Memory B cell (primary cell): Measurements from ENCODE around the gene TCEAL8.
"Not testable (repeated sequence)": the region's sequence is repeated elsewhere in the genome, so short reads cannot be mapped to it uniquely, and the experiment has no call there.

Source experiments
- ATAC-seq: fragments of 150-1000 bp; cut with Tn5 transposase; 2 replicates; pipeline ENCODE4 v1.10.0; 2021; ENCODE audit warnings: low read depth, mild to moderate bottlenecking, moderate library complexity
- DNase-seq, 2 donors: peaks; one replicate each; pipeline ENCODE4 v3.0.0; 2022; ENCODE audit warnings: low spot score in 2 of 2
- H3K27ac Mint-ChIP-seq: one replicate; pipeline ENCODE4 v1.8.0; 2022; ENCODE audit warnings: mild to moderate bottlenecking, moderate library complexity, mixed read lengths
- H3K27me3 Mint-ChIP-seq: one replicate; pipeline ENCODE4 v1.8.0; 2022; ENCODE audit warnings: mixed read lengths
- H3K36me3 Mint-ChIP-seq: one replicate; pipeline ENCODE4 v1.8.0; 2022; ENCODE audit warnings: mild to moderate bottlenecking, mixed read lengths
- H3K4me1 Mint-ChIP-seq: one replicate; pipeline ENCODE4 v1.8.0; 2022; ENCODE audit warnings: mixed read lengths
- H3K4me3 Mint-ChIP-seq: one replicate; pipeline ENCODE4 v1.8.0; 2022; ENCODE audit warnings: mild to moderate bottlenecking, moderate library complexity, mixed read lengths
- H3K9me3 Mint-ChIP-seq: one replicate; pipeline ENCODE4 v1.8.0; 2022; ENCODE audit warnings: mixed read lengths

Gene TCEAL8

DNA sequence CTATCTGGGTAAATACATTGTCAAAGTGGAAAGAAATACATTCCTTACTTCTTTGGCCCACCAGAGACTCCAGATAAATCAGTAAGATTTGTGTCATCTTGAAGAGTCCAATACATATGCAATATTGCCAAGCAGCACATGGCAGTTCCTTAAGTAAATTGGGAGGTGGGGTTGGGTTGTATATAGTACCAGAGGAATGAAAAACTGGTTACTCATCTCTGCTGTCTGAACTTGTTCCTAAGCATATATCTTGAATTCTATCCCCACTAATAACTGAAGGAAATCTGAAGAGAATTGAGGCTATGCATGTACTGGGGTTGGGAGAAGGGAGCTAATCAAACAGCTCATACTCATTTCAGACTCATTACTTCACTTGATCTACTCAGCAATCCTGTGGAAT, 14.8 kb downstream of the TCEAL8 start:
- H3K9me3 Mint-ChIP-seq, result no peaks in the 10 kb centered on the region
- H3K36me3 Mint-ChIP-seq, result no peaks in the 10 kb centered on the region
- DNase-seq (no peak), ATAC-seq (no peak)
- H3K4me3 Mint-ChIP-seq, result no peak overlapping the region
- peaks cover 4% of the 10 kb centered on the region for H3K27me3 Mint-ChIP-seq
- H3K4me1 Mint-ChIP-seq, result peaks cover 2% of the 10 kb centered on the region
- no peak overlapping the region for H3K27ac Mint-ChIP-seq

DNA sequence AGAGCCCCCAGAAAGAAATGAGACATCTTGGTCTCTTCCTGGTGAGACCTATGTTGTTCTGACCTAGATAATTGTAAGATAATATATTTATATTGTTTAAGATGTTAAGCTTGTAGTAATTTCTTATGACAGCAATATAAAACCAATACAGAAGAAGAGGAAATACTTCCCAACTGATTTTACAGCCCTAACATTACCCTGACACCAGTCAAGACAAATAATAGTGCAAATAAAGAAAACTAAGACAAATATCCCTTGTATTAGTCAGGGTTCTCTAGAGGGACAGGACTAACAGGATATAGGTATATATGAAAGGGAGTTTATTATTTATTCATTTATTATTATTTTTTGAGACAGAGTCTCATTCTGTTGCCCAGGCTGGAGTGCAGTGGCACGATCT, 18.7 kb downstream of the TCEAL8 start:
- no peak overlapping the region for H3K27ac Mint-ChIP-seq
- no peaks in the 10 kb centered on the region for H3K36me3 Mint-ChIP-seq
- peaks cover 2% of the 10 kb centered on the region for H3K27me3 Mint-ChIP-seq
- DNase-seq (no peak), ATAC-seq (no peak)
- no peak overlapping the region for H3K4me3 Mint-ChIP-seq
- no peaks in the 10 kb centered on the region for H3K4me1 Mint-ChIP-seq
- no peaks in the 10 kb centered on the region for H3K9me3 Mint-ChIP-seq

DNA sequence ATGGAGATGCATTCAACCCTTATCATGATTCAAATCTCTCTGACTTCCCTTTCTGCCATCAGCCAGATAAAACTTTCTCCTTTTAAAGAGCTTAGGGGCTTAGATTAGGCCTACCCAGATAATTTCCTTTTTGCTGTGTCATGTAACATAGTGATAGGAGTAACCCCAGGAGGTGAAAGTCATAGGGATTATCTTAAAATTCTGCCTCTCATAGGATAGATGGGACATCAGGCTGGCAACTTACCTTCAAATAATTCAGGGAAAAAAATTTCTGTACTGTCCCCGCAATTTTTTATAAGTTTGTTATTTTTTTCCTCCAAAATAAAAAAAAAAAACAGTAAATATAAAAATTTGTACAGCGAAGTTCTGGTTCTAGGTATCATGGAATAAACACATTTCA, 19.3 kb downstream of the TCEAL8 start:
- H3K27me3 Mint-ChIP-seq, DNase-seq, ATAC-seq, H3K9me3 Mint-ChIP-seq, H3K4me3 Mint-ChIP-seq, H3K36me3 Mint-ChIP-seq, H3K4me1 Mint-ChIP-seq, H3K27ac Mint-ChIP-seq: not testable (repeated sequence)

DNA sequence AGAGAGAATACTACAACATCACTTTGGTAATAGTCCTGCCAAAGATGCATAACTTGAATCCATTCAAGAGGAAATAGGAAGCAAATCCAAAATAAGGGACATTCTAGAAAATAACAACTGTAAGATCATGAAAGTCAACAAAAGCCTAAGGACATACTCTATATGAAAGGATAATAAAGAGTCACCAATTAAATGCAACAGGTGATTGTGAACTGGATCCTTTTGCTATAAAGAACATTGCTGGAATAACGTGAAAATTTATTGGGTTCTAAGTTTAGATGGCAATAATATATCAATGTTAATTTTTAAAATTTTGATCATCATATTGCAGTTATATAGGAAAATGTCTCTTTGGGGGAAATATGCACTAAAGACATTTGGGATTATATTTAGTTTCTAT, 20.1 kb downstream of the TCEAL8 start:
- DNase-seq (no peak), ATAC-seq (no peak)
- Mint-ChIP-seq H3K36me3 (no peaks in the 10 kb centered on the region), H3K27ac (no peak overlapping the region), H3K4me1 (no peaks in the 10 kb centered on the region), H3K27me3 (peaks cover 2% of the 10 kb centered on the region), H3K4me3 (no peak overlapping the region), H3K9me3 (no peaks in the 10 kb centered on the region)

DNA sequence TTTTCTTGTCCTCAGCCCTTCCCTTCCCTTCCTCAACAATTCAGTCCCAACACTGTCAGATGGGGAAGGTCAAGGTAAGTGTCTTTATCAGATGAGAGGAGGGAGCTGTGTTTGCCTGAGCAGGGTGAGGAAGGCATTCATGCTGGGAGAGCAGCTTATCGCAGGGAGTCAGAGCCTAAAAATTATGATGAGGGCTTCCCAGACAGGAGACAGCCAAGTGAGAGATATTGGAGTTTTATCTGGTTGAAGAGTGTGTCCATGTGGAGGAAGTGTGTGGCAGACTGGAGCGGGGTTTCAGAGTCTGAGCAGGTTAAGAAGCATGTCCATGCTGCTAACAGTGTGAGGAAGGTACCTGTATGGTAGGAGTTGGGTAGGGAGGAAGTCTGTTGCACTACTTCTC, 21.7 kb downstream of the TCEAL8 start:
- H3K27ac Mint-ChIP-seq, result no peak overlapping the region
- DNase-seq, result no peak
- H3K4me3 Mint-ChIP-seq, result no peak overlapping the region
- H3K4me1 Mint-ChIP-seq, result no peaks in the 10 kb centered on the region
- no peaks in the 10 kb centered on the region for H3K36me3 Mint-ChIP-seq
- no peak for ATAC-seq
- H3K27me3 Mint-ChIP-seq, result peaks cover 2% of the 10 kb centered on the region
- H3K9me3 Mint-ChIP-seq, result no peaks in the 10 kb centered on the region

DNA sequence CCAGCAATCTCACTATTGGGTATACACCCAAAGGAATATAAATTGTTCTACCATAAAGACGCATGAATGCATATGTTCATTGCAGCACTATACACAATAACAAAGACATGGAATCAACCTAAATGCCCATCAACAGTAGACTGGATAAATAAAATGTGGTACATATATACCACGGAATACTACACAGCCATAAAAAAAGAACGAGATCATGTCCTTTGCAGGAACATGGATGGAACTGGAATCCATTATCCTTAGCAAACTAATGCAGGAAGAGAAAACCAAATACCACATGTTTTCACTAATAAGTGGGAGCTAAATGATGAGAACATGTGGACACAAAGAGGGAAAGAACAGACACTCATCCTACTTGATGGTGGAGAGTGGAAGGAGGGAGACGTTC, 29.0 kb downstream of the TCEAL8 start:
- H3K36me3 Mint-ChIP-seq, H3K27me3 Mint-ChIP-seq, H3K4me3 Mint-ChIP-seq, DNase-seq, H3K9me3 Mint-ChIP-seq, H3K27ac Mint-ChIP-seq, ATAC-seq, H3K4me1 Mint-ChIP-seq: not testable (repeated sequence)

DNA sequence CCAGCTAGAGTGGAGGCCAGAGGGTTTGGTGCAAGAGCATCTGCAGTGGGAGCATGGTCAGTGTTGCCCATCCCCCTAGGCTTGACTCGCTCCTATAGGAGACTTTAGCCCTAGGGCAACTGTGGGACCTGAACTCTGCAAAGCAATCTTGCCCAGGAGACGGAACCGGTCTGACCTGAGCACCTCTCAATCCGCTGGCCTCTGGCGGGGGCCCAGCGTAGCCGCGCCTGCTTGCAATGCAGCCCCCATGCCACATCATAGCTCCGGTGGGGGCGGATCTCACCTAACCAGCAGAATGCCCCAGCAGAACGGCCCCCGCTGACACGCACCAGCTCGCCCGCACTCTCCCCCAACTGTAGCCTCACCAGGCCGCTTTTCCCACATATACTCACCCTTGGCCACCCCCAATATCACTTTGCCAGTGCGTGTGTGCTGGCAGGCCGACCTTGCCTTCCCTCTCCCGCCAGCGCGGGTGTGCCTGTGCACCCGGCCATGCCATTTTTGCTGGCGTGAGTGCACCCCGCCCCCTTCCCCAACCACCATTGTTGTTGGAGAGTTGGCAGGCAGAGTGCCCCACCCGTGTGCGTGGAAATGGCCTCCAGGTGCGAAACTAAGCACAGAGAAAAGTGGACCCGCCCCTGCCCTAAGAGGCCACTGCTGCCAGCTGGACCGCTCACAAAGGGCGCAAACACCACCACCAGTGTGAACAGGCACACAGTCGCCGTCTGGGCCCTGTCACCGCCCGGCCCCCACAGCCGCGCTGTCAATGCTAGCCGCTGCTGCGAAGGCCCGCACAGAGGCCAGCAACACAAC, 34.2 kb downstream of the TCEAL8 start:
- Mint-ChIP-seq H3K9me3 (peaks cover 2% of the 10 kb centered on the region), H3K27me3 (peaks cover 3% of the 10 kb centered on the region), H3K27ac (no peak overlapping the region), H3K4me1 (peaks cover 3% of the 10 kb centered on the region), H3K36me3 (peaks cover 4% of the 10 kb centered on the region), H3K4me3 (no peak overlapping the region)
- no peak for DNase-seq
- no peak for ATAC-seq

DNA sequence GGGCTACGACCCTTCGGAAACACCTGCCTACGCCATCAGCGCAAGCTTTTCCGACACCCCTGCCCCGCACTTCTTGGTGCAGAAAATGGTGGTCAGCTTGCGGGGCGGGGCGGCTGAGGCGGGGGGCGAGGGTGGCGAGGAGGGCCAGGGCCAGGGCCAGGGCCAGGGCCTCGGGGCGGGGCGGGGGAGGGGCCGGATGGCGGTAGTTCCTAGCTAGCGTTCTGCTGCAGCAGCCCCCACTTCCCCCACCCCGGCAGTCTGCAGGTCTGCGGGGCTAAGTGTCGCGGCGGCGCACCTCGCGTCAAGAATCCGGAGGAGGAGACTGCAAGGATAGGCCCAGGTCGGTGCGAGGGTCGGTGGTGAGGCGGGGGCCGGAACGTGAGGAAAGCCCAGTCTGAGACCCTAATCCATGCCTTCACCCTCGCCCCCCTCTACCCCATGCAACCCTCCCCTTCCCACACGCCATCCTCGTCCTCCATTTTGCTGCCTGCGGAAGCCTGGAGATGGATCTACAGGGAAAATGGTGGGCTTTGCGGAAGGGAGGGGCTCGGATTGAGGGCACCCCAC, 39.4 kb downstream of the TCEAL8 start:
- Mint-ChIP-seq H3K4me3 (peak overlapping the region; percentile 93), H3K36me3 (peaks cover 4% of the 10 kb centered on the region), H3K4me1 (peaks cover 6% of the 10 kb centered on the region), H3K9me3 (no peaks in the 10 kb centered on the region), H3K27ac (peak overlapping the region; percentile 92), H3K27me3 (peaks cover 2% of the 10 kb centered on the region)
- DNase-seq (no peak), ATAC-seq (peak; percentile 26)

DNA sequence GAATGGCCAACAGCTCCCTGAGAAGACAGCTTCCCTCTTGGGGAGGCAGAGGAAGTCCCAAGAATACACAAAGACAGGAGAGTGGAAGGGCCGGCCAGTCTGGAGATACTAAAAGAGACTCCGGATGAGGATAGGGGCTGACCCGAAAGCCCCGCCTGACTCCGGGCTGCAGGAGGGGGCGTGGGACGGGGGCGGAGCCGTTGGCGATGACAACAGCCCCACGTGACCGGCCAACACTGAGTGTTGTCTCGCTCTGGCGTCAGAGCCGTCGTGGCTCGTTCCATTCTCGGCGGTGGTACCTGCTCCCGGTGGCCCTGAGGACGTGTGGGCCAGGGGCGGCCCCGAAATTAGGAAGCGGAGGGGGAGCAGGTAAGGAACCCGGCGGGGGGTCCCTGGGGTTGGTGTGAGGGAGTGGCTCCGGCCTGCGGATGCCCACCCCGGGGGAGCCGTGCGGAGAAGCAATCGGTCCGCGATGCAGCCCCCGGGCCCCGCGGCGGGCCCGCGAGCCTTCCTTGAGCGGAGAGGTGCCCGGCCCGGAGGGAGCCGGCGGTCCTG, 40.0 kb downstream of the TCEAL8 start, which contains the start of gene BEX4:
BEX4 (plus strand) TSS at position 239 of the 555 bp plus-strand sequence. CDS start 1,046 bp downstream, outside the sequence.
- Mint-ChIP-seq H3K4me3 (peak within 1 kb of the TSS; percentile 93), H3K27me3 (no peaks in the 10 kb centered on the region), H3K4me1 (peaks cover 6% of the 10 kb centered on the region), H3K27ac (peak within 1 kb of the TSS; percentile 92), H3K36me3 (peaks cover 4% of the 10 kb centered on the region), H3K9me3 (no peaks in the 10 kb centered on the region)
- DNase-seq, result peak; percentile 69 to 73
- peak; percentile 92 for ATAC-seq

DNA sequence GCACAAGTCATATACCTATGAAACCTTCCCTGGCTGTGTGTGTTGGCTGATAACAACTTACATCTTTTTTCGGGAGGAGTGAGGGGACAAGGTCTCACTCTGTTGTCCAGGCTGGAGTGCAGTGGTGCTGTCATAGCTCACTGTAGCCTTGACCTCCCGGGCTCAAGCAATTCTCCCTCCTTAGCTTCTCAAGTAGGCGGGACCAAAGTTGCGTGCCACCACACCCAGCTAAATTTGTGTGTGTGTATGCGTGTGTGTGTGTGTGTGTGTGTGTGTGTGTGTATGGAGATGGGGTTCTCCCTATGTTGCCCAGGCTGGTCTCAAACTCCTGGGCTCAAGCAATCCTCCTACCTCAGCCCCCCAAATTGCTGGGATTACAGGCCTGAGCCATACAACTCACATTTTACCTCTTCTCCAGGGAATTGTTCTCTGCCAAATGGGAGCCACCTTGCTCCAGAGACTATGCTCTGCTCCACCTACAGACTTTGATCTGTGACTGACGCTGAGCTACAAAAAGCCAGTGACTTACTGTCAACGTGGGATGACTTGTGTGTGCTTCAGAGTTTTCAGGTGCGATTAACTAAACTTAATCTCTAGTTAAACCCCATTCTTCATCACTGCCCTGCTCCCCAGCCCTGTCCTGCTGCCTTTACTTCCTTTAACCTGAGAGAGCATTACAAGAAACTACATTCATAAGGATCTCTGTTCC, 42.1 kb downstream of the TCEAL8 start:
- ATAC-seq (no peak), DNase-seq (no peak)
- Mint-ChIP-seq H3K36me3 (peaks cover 4% of the 10 kb centered on the region), H3K4me3 (no peak overlapping the region), H3K4me1 (peaks cover 6% of the 10 kb centered on the region), H3K9me3 (no peaks in the 10 kb centered on the region), H3K27ac (no peak overlapping the region), H3K27me3 (no peaks in the 10 kb centered on the region)

DNA sequence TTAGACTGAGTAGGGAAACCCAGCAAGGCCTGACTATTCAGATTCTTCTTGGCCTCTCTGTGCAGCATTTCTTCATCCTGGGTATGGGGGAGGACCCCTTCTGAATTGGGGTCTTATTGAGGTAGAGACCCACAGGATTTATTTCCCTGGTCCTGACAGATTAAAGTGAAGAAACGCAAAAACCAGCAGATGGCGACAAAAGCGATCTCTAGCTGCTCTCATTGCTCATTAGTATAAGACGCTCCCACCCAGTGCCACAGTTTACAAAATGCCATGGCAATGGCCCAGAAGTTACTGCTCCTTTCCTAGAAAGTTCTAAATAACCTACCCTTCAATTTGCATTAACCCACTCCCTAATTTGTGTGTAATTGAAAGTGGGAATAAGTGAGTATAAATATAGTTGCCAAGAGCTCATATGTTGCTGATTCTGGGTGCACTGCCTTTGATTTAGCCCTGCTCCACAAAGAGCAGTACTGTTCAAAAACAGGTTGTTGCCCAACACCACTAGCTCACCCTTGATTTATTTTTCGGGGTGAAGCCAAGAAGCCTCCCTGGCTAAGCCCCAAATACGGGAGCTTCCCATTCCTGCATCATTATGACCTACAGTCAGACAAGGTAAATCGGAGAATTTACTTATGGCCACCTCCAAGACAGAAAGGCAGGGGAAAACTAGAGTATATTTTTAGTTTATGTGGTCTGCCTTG, 43.8 kb downstream of the TCEAL8 start:
- ATAC-seq, result peak; percentile 18

DNA sequence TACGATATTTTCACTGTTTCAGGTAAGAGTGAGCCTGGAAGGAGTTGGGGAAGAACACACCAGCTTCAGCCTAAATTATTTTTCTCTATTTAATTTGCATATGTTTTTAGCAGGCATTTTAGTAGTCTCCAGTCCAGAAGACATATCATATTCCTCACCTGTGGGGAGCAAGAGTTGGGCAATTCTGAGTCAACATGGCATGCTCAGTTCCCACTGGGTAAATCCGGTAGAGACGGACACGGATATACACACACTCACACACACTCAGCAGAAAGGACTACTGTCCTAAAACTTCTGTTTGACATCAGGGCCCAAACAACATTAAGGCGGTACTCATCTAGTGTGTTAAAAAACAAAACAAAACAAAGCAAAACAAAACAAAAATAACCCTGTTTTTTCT, 44.9 kb downstream of the TCEAL8 start:
- no peaks in the 10 kb centered on the region for H3K9me3 Mint-ChIP-seq
- H3K4me1 Mint-ChIP-seq, result peaks cover 3% of the 10 kb centered on the region
- H3K27ac Mint-ChIP-seq, result no peak overlapping the region
- H3K36me3 Mint-ChIP-seq, result no peaks in the 10 kb centered on the region
- H3K4me3 Mint-ChIP-seq, result no peak overlapping the region
- DNase-seq (no peak), ATAC-seq (no peak)
- H3K27me3 Mint-ChIP-seq, result no peaks in the 10 kb centered on the region

More for the DNA sequence above, 43.8 kb downstream of the TCEAL8 start:
- H3K4me3 Mint-ChIP-seq, result no peak overlapping the region
- peaks cover 2% of the 10 kb centered on the region for H3K36me3 Mint-ChIP-seq
- no peaks in the 10 kb centered on the region for H3K9me3 Mint-ChIP-seq
- peak in 1 of 2 donors; percentile 15 for DNase-seq
- no peaks in the 10 kb centered on the region for H3K27me3 Mint-ChIP-seq
- H3K4me1 Mint-ChIP-seq, result peaks cover 5% of the 10 kb centered on the region
- no peak overlapping the region for H3K27ac Mint-ChIP-seq
